H1 (cell line): ENCODE measurements around the gene KDM6B. TPM values are rescaled to one million over a fixed set of nuclear protein-coding genes. Genes with fewer than 3 reads are reported as not detected.

Source experiments
- CTCF ChIA-PET: fragments of 300-600 bp; sonication (Branson Sonifier 250); formaldehyde crosslinking; loops from one replicate; lab custom pipeline; 2021; ENCODE audit not compliant: partially characterized antibody; lab: Charles Lee
- POLR2A ChIA-PET: fragments of 300-600 bp; sonication (Branson Sonifier 250); formaldehyde crosslinking; loops from one replicate; lab custom pipeline; 2021; ENCODE audit warnings: inconsistent platforms; ENCODE audit not compliant: partially characterized antibody; lab: Charles Lee
- DNase-seq, 2 experiments: peaks; one replicate each; pipeline versions ENCODE4 v3.0.0 to v3.0.0-alpha.2; 2010 to 2022; ENCODE audit warnings: low spot score in 2 of 2, low read depth in 1 of 2, mixed read lengths in 1 of 2
- FAIRE-seq: peaks from 2 replicates; lab custom pipeline; 2011; peaks lifted over from hg19 to GRCh38; lab: Jason Lieb, UNC
- H2AFZ ChIP-seq: 2 replicates; pipeline ENCODE4 v1.8.1; 2012; ENCODE audit warnings: low read length, inconsistent platforms
- H2AK5ac ChIP-seq: 2 replicates; pipeline ENCODE4 v1.6.1; 2013; ENCODE audit warnings: low read depth, low read length
- H2BK120ac ChIP-seq: replicated peaks from 2 replicates; pipeline ENCODE3; 2013; ENCODE audit warnings: low read depth, low read length, inconsistent platforms
- H2BK12ac ChIP-seq: 2 replicates; pipeline ENCODE4 v1.6.1; 2013; ENCODE audit warnings: low read depth, low read length
- H2BK15ac ChIP-seq: 2 replicates; pipeline ENCODE4 v1.6.1; 2013; ENCODE audit warnings: low read length
- H2BK20ac ChIP-seq: 2 replicates; pipeline ENCODE4 v1.6.1; 2013; ENCODE audit warnings: low read length
- H2BK5ac ChIP-seq: 2 replicates; pipeline ENCODE4 v1.6.1; 2013; ENCODE audit warnings: low read depth, low read length
- H3K14ac ChIP-seq: 2 replicates; pipeline ENCODE4 v1.6.1; 2013; ENCODE audit warnings: inconsistent platforms; ENCODE audit not compliant: insufficient read length
- H3K18ac ChIP-seq: 2 replicates; pipeline ENCODE4 v1.6.1; 2013; ENCODE audit warnings: low read length; ENCODE audit errors: extremely low read depth
- H3K23ac ChIP-seq: 2 replicates; pipeline ENCODE4 v1.6.1; 2013; ENCODE audit warnings: inconsistent platforms; ENCODE audit not compliant: insufficient read length
- H3K23me2 ChIP-seq: 2 replicates; pipeline ENCODE4 v1.6.1; 2013; ENCODE audit warnings: low read depth, low read length
- H3K27ac ChIP-seq: 2 replicates; pipeline ENCODE4 v1.6.1; 2011; ENCODE audit warnings: low read depth, low read length, inconsistent platforms
- H3K27me3 ChIP-seq, 4 experiments: replicated peaks in 1 of 4; 1 replicate in 1 of 4; 2 replicates in 3 of 4; pipeline versions ENCODE4 v1.6.1 to v1.8.1; 2011 to 2013; ENCODE audit warnings: low read length in 3 of 4, mild to moderate bottlenecking in 3 of 4, inconsistent platforms in 2 of 4, mixed read lengths in 2 of 4, moderate library complexity in 1 of 4; ENCODE audit not compliant: control insufficient read depth in 3 of 4, insufficient read depth in 3 of 4; ENCODE audit errors: extremely low read depth in 1 of 4
- H3K36me3 ChIP-seq, 4 experiments: 2 replicates each; pipeline versions ENCODE4 v1.6.1 to v1.8.1; 2011 to 2013; ENCODE audit warnings: mild to moderate bottlenecking in 4 of 4, low read length in 3 of 4, moderate library complexity in 2 of 4, control low read depth in 1 of 4, inconsistent platforms in 1 of 4; ENCODE audit not compliant: insufficient read depth in 4 of 4, control insufficient read depth in 2 of 4
- H3K4ac ChIP-seq: replicated peaks from 2 replicates; pipeline ENCODE3; 2013; ENCODE audit warnings: low read length, low read depth, mixed read lengths, inconsistent platforms; ENCODE audit not compliant: insufficient read length
- H3K4me1 ChIP-seq, 4 experiments: replicated peaks in 1 of 4; 1 replicate in 1 of 4; 2 replicates in 3 of 4; pipeline versions ENCODE4 v1.6.1 to v1.8.1; 2011 to 2013; ENCODE audit warnings: low read length in 3 of 4, inconsistent platforms in 2 of 4, mixed read lengths in 1 of 4; ENCODE audit not compliant: insufficient read depth in 4 of 4, control insufficient read depth in 3 of 4
- H3K4me2 ChIP-seq, 2 experiments: 2 replicates each; pipeline versions ENCODE4 v1.6.1 to v1.8.1; 2011 to 2013; ENCODE audit warnings: low read depth in 2 of 2, low read length in 2 of 2, control low read depth in 1 of 2, inconsistent platforms in 1 of 2, mild to moderate bottlenecking in 1 of 2; ENCODE audit not compliant: insufficient read depth in 1 of 2
- H3K4me3 ChIP-seq, 4 experiments: fragments of 200-600, 300-600 bp in 1 of 4; sonication (generic), shearing (Covaris generic), sonication (Bioruptor Twin) in 1 of 4; 2 replicates each; pipeline versions ENCODE4 v1.5.1 to v1.8.1; 2011 to 2016; ENCODE audit warnings: low read length in 4 of 4, low read depth in 3 of 4, control low read depth in 2 of 4, inconsistent platforms in 2 of 4, mild to moderate bottlenecking in 2 of 4, mixed read lengths in 1 of 4, moderate library complexity in 1 of 4; ENCODE audit not compliant: insufficient read depth in 2 of 4; ENCODE audit errors: extremely low read depth in 1 of 4
- H3K56ac ChIP-seq: replicated peaks from 2 replicates; pipeline ENCODE3; 2013; ENCODE audit warnings: low read depth, mild to moderate bottlenecking, mixed read lengths, low read length, inconsistent platforms; ENCODE audit not compliant: insufficient read length
- H3K79me1 ChIP-seq: 2 replicates; pipeline ENCODE4 v1.6.1; 2013; ENCODE audit warnings: low read depth, low read length, control low read depth
- H3K79me2 ChIP-seq, 2 experiments: 2 replicates each; pipeline versions ENCODE4 v1.6.1 to v1.8.1; 2012 to 2013; ENCODE audit warnings: low read length in 2 of 2, mild to moderate bottlenecking in 2 of 2, inconsistent platforms in 1 of 2; ENCODE audit not compliant: insufficient read depth in 2 of 2, control insufficient read depth in 1 of 2
- H3K9ac ChIP-seq, 4 experiments: replicated peaks in 1 of 4; 1 replicate in 1 of 4; 2 replicates in 3 of 4; pipeline versions ENCODE4 v1.6.1 to v1.8.1; 2011 to 2013; ENCODE audit warnings: low read depth in 3 of 4, low read length in 3 of 4, control low read depth in 2 of 4, mild to moderate bottlenecking in 2 of 4, moderate library complexity in 2 of 4, inconsistent platforms in 1 of 4; ENCODE audit errors: extremely low read depth in 1 of 4
- H3K9me3 ChIP-seq, 2 experiments: 2 replicates each; pipeline versions ENCODE4 v1.6.1 to v1.8.1; 2012 to 2013; ENCODE audit warnings: mild to moderate bottlenecking in 2 of 2, moderate library complexity in 2 of 2, control low read depth in 1 of 2, inconsistent platforms in 1 of 2, low read depth in 1 of 2, low read length in 1 of 2, mixed read lengths in 1 of 2; ENCODE audit not compliant: insufficient read depth in 2 of 2
- H4K20me1 ChIP-seq, 2 experiments: replicated peaks in 1 of 2; 2 replicates each; pipeline versions ENCODE3 to v1.8.1; 2011 to 2013; ENCODE audit warnings: inconsistent platforms in 2 of 2, low read length in 2 of 2, mild to moderate bottlenecking in 1 of 2; ENCODE audit not compliant: insufficient read depth in 2 of 2, control insufficient read depth in 1 of 2
- H4K5ac ChIP-seq: 2 replicates; pipeline ENCODE4 v1.6.1; 2013; ENCODE audit warnings: low read length, low read depth, mixed read lengths, inconsistent platforms; ENCODE audit not compliant: insufficient read length
- H4K8ac ChIP-seq: 2 replicates; pipeline ENCODE4 v1.8.0; 2013; ENCODE audit warnings: mild to moderate bottlenecking, moderate library complexity, low read length, inconsistent platforms; ENCODE audit not compliant: insufficient read depth; ENCODE audit errors: extremely low read depth
- H4K91ac ChIP-seq: replicated peaks from 2 replicates; pipeline ENCODE3; 2013; ENCODE audit warnings: low read length, mixed read lengths, inconsistent platforms; ENCODE audit not compliant: insufficient read length
- CEBPB ChIP-seq: IDR thresholded peaks from 2 replicates; pipeline ENCODE4 v1.6.1; 2012; ENCODE audit warnings: low read depth, low read length
- WGBS, 2 experiments: shearing (Covaris generic) in 1 of 2; methylation state at CpG; one replicate each; pipeline versions ENCODE4 v1.1.6 to v1.1.7; 2013 to 2015; ENCODE audit warnings: low lambda C conversion rate in 2 of 2, mixed read lengths in 2 of 2, inconsistent platforms in 1 of 2, low coverage in 1 of 2, missing lambda C conversion rate in 1 of 2; ENCODE audit not compliant: insufficient replicate concordance in 2 of 2, insufficient coverage in 1 of 2, insufficient read length in 1 of 2; ENCODE audit errors: extremely low coverage in 1 of 2, missing lambda C conversion rate in 1 of 2; 5-methylcytosine and 5-hydroxymethylcytosine counted together
- polyA plus RNA-seq, 7 experiments: library from polyadenylated mRNA; depleted of rRNA in 3 of 7; stranded (reverse) in 5 of 7; unstranded in 2 of 7; fragments of >200 nt in 5 of 7; fragments of 200-250 nt in 2 of 7; gene quantifications; 1 replicate in 5 of 7; 2 replicates in 1 of 7; 4 replicates in 1 of 7; pipeline versions ENCODE4 v1.2.1 to v1.2.3, GENCODE V29; 2011 to 2013; ENCODE audit warnings: missing spikeins in 2 of 7, mixed read lengths in 2 of 7
- total RNA-seq: library from RNA; stranded (reverse); fragmentation: NEBNext Ultra II Directional; extraction: Animal tissue kit (Norgen Biotek cat#: 25700); gene quantifications from 2 replicates; pipeline ENCODE4 v1.2.1, GENCODE V29; 2021

Gene KDM6B
- total and polyA plus RNA-seq, 2 of the 8 experiments (the other 6 are each of a cell fraction or from before 2014, with no cell fraction given) = 0.48 to 3.7 TPM

DNA sequence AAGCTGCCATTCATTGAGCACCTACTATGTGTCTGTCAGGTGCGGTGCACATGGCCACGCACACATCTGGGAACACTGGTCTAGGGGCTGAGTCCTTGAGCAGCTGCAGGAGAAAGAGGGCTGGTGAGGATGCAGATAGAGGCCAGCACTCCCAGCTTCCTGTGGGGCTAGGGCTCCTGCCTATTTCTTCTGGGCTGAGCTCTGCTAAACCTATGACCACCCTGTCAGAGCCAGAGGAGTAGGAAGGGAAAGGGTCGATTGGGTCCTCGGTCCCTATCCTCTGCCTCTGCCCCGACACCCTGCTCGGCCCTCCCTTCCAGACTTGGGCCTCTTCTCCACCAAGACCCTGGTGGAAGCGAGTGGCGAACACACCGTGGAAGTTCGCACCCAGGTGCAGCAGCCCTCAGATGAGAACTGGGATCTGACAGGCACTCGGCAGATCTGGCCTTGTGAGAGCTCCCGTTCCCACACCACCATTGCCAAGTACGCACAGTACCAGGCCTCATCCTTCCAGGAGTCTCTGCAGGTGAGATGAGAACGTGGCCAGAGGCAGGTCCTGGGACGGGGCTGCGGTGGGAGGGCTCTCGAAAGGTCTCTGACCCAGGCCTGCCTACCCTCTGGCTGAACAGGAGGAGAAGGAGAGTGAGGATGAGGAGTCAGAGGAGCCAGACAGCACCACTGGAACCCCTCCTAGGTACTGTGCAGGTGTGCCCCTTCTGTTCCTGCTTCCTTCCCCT lies 16.9 kb downstream of the KDM6B start:
- 82% methylated on average over 16 of the region's 17 CpGs; no CpG with 5 or more reads in 1 of the 2 experiments for WGBS, 2 experiments
- H3K4me2 ChIP-seq = peak overlapping the region; percentile 74 to 94
- no peaks in the 10 kb centered on the region for H3K79me2 ChIP-seq
- no peak overlapping the region for H3K27ac ChIP-seq
- H2AFZ ChIP-seq = no peak overlapping the region
- DNase-seq = no peak
- no peak overlapping the region for H3K4ac ChIP-seq
- CTCF ChIA-PET = interaction anchor here (0.5 to 4.9 kb wide), 19 partner anchors 8 to 291 kb away, joined by 3 to 44 read pairs (median 4); partner anchors contain the start of gene KDM6B
- H3K23ac ChIP-seq = no peak overlapping the region
- H3K18ac ChIP-seq = no peak overlapping the region; the same call in 1 of the 2 replicates
- no peak overlapping the region for H3K14ac ChIP-seq
- H4K5ac ChIP-seq = no peak overlapping the region
- H3K9ac ChIP-seq = no peak overlapping the region
- POLR2A ChIA-PET = interaction anchor here (0.8 to 4.0 kb wide), 4 partner anchors 9 to 18 kb away, joined by 3 to 24 read pairs (median 4); no protein-coding TSS in a partner anchor
- H3K27me3 ChIP-seq = peaks cover 27 to 46% (median 41%) of the 10 kb centered on the region in 4 experiments
- peaks cover 0 to 29% (median 24%) of the 10 kb centered on the region in 4 experiments; a peak in 6 of 7 replicates for H3K4me1 ChIP-seq
- no peak for FAIRE-seq
- peak overlapping the region; percentile 53; the same call in 1 of the 2 replicates for H2BK12ac ChIP-seq
- peaks cover 0 to 4% (median 0%) of the 10 kb centered on the region in 4 experiments; a peak in 3 of 8 replicates for H3K36me3 ChIP-seq
- peaks cover 10% of the 10 kb centered on the region for H3K23me2 ChIP-seq
- no peak overlapping the region for H2BK120ac ChIP-seq
- no peak overlapping the region; the same call in 1 of the 2 replicates for H2BK15ac ChIP-seq
- no peaks in the 10 kb centered on the region for H3K9me3 ChIP-seq
- H4K8ac ChIP-seq = no peak overlapping the region
- H4K91ac ChIP-seq = no peak overlapping the region
- H3K4me3 ChIP-seq = peak overlapping the region; percentile 39 to 65 (median 52)
- peaks cover 0 to 21% of the 10 kb centered on the region in 2 experiments for H4K20me1 ChIP-seq
- 0 out of 2 replicates have a peak overlapping the region, but pooled peaks have one; percentile 21 for H2BK20ac ChIP-seq
- no peak overlapping the region; the same call in 1 of the 2 replicates for H2BK5ac ChIP-seq
- H2AK5ac ChIP-seq = peak overlapping the region; percentile 42; the same call in 1 of the 2 replicates
- no peaks in the 10 kb centered on the region for H3K79me1 ChIP-seq
- H3K56ac ChIP-seq = no peak overlapping the region
- no peak for TF ChIP-seq CEBPB
